PC-3 (cell line): ENCODE results near the gene ADK. TPM values are rescaled to one million over a fixed set of nuclear protein-coding genes. Genes with fewer than 3 reads are reported as not detected.
"Not testable (repeated sequence)": the region's sequence is repeated elsewhere in the genome, so short reads cannot be mapped to it uniquely, and the experiment has no call there.

Experiments used
- ATAC-seq: fragments of 200-7000 bp; cut with Tn5 transposase; 2 replicates; pipeline ENCODE4 v1.9.1; 2020; ENCODE audit warnings: mild to moderate bottlenecking, moderate library complexity
- BruUV-seq: library from RNA; stranded (reverse); fragments of 400-500 nt; replicated peaks from 2 replicates; lab custom pipeline; 2021; lab: Mats Ljungman, UMichigan
- CTCF ChIA-PET: fragments of 300-600 bp; sonication (Branson Sonifier 250); formaldehyde crosslinking; loops from one replicate; lab custom pipeline; 2022; ENCODE audit warnings: antibody characterized with exemption; lab: Charles Lee
- POLR2A ChIA-PET: fragments of 300-600 bp; sonication (Branson Sonifier 250); formaldehyde crosslinking; loops from one replicate; lab custom pipeline; 2022; ENCODE audit warnings: antibody characterized with exemption; ENCODE audit not compliant: unreplicated experiment; lab: Charles Lee
- DNase-seq: peaks from one replicate; pipeline ENCODE4 v3.0.0-alpha.2; 2015
- H2AFZ ChIP-seq: fragments of 300-600 bp; sonication (generic); 2 replicates; pipeline ENCODE4 v1.6.0; 2016; ENCODE audit warnings: antibody characterized with exemption, low read length
- H3F3A ChIP-seq: fragments of 300-600 bp; sonication (generic); one replicate; pipeline ENCODE4 v1.6.0; 2017; ENCODE audit warnings: antibody characterized with exemption, low read length, control low read depth, mild to moderate bottlenecking; ENCODE audit not compliant: unreplicated experiment
- H3K27ac ChIP-seq: fragments of 300-600 bp; sonication (generic); 2 replicates; pipeline ENCODE4 v1.5.1; 2016; ENCODE audit warnings: mild to moderate bottlenecking, low read length
- H3K27me3 ChIP-seq: fragments of 300-600 bp; sonication (generic); 2 replicates; pipeline ENCODE4 v1.6.1; 2016; ENCODE audit warnings: low read length, mixed read lengths
- H3K36me3 ChIP-seq: fragments of 300-600 bp; sonication (generic); 2 replicates; pipeline ENCODE4 v1.6.1; 2016; ENCODE audit warnings: low read depth, mixed run types, low read length, mixed read lengths
- H3K4me1 ChIP-seq: fragments of 300-600 bp; sonication (generic); 2 replicates; pipeline ENCODE4 v1.5.1; 2016; ENCODE audit warnings: low read length; ENCODE audit not compliant: insufficient read depth
- H3K4me2 ChIP-seq: fragments of 300-600 bp; sonication (generic); 2 replicates; pipeline ENCODE4 v1.6.0; 2016; ENCODE audit warnings: low read length
- H3K4me3 ChIP-seq: fragments of 300-600 bp; sonication (generic); 2 replicates; pipeline ENCODE4 v1.5.1; 2016; ENCODE audit warnings: mild to moderate bottlenecking, low read length, mixed read lengths
- H3K79me2 ChIP-seq: fragments of 300-600 bp; sonication (generic); 2 replicates; pipeline ENCODE4 v1.6.1; 2017; ENCODE audit warnings: low read length, mixed read lengths
- H3K9ac ChIP-seq: fragments of 300-600 bp; sonication (generic); 2 replicates; pipeline ENCODE4 v1.6.0; 2016; ENCODE audit warnings: mild to moderate bottlenecking, low read length
- H3K9me2 ChIP-seq: fragments of 300-600 bp; sonication (generic); replicated peaks from 2 replicates; pipeline ENCODE4 v1.6.1; 2016; ENCODE audit warnings: mixed run types, low read length, mixed read lengths
- H3K9me3 ChIP-seq: fragments of 300-600 bp; sonication (generic); 2 replicates; pipeline ENCODE4 v1.6.1; 2016; ENCODE audit warnings: low read length, mixed read lengths
- H4K20me1 ChIP-seq: fragments of 300-600 bp; sonication (generic); 2 replicates; pipeline ENCODE4 v1.6.1; 2016; ENCODE audit warnings: low read length, mixed read lengths
- EZH2 ChIP-seq: fragments of 300-600 bp; sonication (generic); IDR thresholded peaks from one replicate; pipeline ENCODE4 v1.6.1; 2017; ENCODE audit warnings: antibody characterized with exemption, mild to moderate bottlenecking, low read length; ENCODE audit not compliant: unreplicated experiment
- EZH2phosphoT487 ChIP-seq: fragments of 300-600 bp; sonication (generic); IDR thresholded peaks from 2 replicates; pipeline ENCODE4 v1.6.1; 2018; ENCODE audit warnings: mild to moderate bottlenecking, antibody characterized with exemption, low read length, borderline replicate concordance
- intact Hi-C: fragments of 100-400 bp; cut with micrococcal nuclease; formaldehyde crosslinking; loops from 2 replicates; pipeline ENCODE4 v1.9.0; 2023
- total RNA-seq: library from RNA; depleted of rRNA; stranded (reverse); fragments of >200 nt; gene quantifications from 2 replicates; pipeline ENCODE4 v1.2.3, GENCODE V29; 2014
- TF ChIP-seq, protein P1 (sequence below): fragments of 300-600 bp; sonication (generic); conservative IDR thresholded peaks from 2 replicates; pipeline ENCODE4 v1.5.1; 2017; ENCODE audit warnings: antibody characterized with exemption, low read depth, mild to moderate bottlenecking, low read length

Gene ADK
- total RNA-seq, 1 experiment from 2014 or later, result 256 TPM

DNA sequence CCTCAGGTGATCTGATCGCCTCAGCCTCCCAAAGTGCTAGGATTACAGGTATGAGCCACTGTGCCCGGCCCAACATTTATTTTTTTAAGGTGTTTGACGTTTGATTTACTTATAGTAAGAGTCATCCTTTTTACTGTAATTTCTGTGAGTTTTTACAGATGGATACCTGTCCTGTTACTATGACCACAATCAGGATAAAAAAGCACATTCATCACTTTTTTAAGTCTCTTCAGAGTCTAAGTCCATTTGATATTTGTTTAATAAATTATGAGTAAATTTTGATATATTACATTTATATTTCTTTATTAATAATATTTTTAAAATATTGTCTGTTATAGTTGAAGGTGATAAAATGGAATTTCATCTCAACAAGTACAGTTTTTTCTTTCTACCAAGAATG is 374.9 kb downstream of the ADK start:
- BruUV-seq, result no TSS peak
- Histone ChIP-seq H4K20me1 (no peaks in the 10 kb centered on the region), H3K27me3 (no peaks in the 10 kb centered on the region), H3K9ac (no peak overlapping the region), H3K9me2 (no peaks in the 10 kb centered on the region), H3K27ac (no peak overlapping the region), H3K79me2 (no peaks in the 10 kb centered on the region), H3K36me3 (peaks cover 28% of the 10 kb centered on the region), H3F3A (no peaks in the 10 kb centered on the region), H2AFZ (no peak overlapping the region), H3K4me2 (no peak overlapping the region), H3K9me3 (no peaks in the 10 kb centered on the region), H3K4me3 (no peak overlapping the region), H3K4me1 (no peaks in the 10 kb centered on the region)
- ATAC-seq (no peak), DNase-seq (no peak)
- intact Hi-C loops, result no loop called here
- TF ChIP-seq, protein P1, sequence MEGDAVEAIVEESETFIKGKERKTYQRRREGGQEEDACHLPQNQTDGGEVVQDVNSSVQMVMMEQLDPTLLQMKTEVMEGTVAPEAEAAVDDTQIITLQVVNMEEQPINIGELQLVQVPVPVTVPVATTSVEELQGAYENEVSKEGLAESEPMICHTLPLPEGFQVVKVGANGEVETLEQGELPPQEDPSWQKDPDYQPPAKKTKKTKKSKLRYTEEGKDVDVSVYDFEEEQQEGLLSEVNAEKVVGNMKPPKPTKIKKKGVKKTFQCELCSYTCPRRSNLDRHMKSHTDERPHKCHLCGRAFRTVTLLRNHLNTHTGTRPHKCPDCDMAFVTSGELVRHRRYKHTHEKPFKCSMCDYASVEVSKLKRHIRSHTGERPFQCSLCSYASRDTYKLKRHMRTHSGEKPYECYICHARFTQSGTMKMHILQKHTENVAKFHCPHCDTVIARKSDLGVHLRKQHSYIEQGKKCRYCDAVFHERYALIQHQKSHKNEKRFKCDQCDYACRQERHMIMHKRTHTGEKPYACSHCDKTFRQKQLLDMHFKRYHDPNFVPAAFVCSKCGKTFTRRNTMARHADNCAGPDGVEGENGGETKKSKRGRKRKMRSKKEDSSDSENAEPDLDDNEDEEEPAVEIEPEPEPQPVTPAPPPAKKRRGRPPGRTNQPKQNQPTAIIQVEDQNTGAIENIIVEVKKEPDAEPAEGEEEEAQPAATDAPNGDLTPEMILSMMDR, result no peak
- no peak for TF ChIP-seq EZH2phosphoT487
- no peak for TF ChIP-seq EZH2
- ChIA-PET POLR2A (no interaction called here), CTCF (no interaction called here)

DNA sequence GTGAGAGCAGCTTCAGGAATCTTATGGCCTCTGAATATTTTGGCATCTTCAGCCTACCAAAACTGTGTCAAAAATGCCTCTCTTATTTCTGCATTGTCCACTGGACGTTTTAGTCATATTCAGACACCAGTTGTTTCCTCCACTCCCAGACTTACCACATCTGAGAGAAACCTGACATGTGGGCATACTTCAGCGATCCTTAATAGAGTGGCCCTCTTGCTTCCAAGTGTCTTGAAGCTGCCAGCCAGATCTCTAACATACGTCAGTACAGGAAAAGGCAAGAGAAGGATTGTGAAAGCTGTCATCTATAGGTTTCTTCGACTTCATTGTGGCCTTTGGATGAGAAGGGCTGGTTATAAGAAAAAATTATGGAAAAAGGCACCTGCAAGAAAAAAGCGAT is 376.6 kb downstream of the ADK start:
- H3K9me2 ChIP-seq, DNase-seq, BruUV-seq, H3K27me3 ChIP-seq, H3K27ac ChIP-seq, H3K9me3 ChIP-seq, H3K9ac ChIP-seq, H4K20me1 ChIP-seq, H3K79me2 ChIP-seq, H2AFZ ChIP-seq, ATAC-seq, H3K4me2 ChIP-seq, H3F3A ChIP-seq, intact Hi-C loops, H3K4me3 ChIP-seq, H3K4me1 ChIP-seq: not testable (repeated sequence)
- peaks cover 30% of the 10 kb centered on the region for H3K36me3 ChIP-seq
- POLR2A ChIA-PET, result interaction anchor here (0.5 to 0.7 kb wide), 2 partner anchors 58 to 1155 kb away, joined by 9 to 11 read pairs; no protein-coding TSS in a partner anchor
- CTCF ChIA-PET, result interaction anchor here (0.6 kb wide), 1 partner anchor 440 kb away, joined by 3 read pairs; no protein-coding TSS in a partner anchor

DNA sequence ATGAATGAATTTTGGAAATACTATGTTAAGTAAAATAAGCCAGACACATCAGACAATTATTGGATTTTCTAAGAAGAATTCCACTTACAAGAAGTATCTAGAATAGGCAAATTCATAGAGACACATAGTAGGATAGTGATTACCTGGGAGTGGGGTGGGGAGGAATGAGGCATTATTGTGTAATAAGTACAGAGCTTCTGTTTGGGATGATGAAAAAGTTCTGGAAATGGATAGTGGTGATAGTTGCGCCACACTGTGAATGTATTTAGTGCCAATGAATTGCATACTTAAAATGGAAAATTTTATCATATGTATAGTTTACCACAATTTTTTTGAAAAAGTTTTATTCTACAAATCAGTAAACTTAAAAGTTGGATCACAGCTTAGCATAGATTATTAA is 378.2 kb downstream of the ADK start:
- Histone ChIP-seq H3K9me3 (no peaks in the 10 kb centered on the region), H3K9me2 (no peaks in the 10 kb centered on the region), H3K9ac (no peak overlapping the region), H3K27me3 (no peaks in the 10 kb centered on the region), H3K4me3 (no peak overlapping the region), H3F3A (no peaks in the 10 kb centered on the region), H3K36me3 (peaks cover 30% of the 10 kb centered on the region), H3K79me2 (no peaks in the 10 kb centered on the region), H3K27ac (no peak overlapping the region), H3K4me2 (no peak overlapping the region), H2AFZ (no peak overlapping the region), H4K20me1 (no peaks in the 10 kb centered on the region), H3K4me1 (no peaks in the 10 kb centered on the region)
- intact Hi-C loops, result no loop called here
- ChIA-PET POLR2A (no interaction called here), CTCF (no interaction called here)
- DNase-seq (no peak), ATAC-seq (no peak)
- TF ChIP-seq, protein P1, result no peak
- TF ChIP-seq EZH2phosphoT487, result no peak
- no peak for TF ChIP-seq EZH2
- no TSS peak for BruUV-seq
